MM.1S (cell line): Measurements from ENCODE around the gene CAVIN3.

Source experiments
- DNase-seq: peaks from one replicate; pipeline ENCODE4 v3.0.0-alpha.2; 2015
- H2AFZ ChIP-seq: fragments of 300-600 bp; sonication (generic); 2 replicates; pipeline ENCODE4 v1.6.0; 2016; ENCODE audit warnings: antibody characterized with exemption, low read length
- H3F3A ChIP-seq: fragments of 300-600 bp; sonication (generic); 2 replicates; pipeline ENCODE4 v1.6.1; 2016; ENCODE audit warnings: mild to moderate bottlenecking, antibody characterized with exemption, low read length, moderate library complexity, mixed read lengths; ENCODE audit not compliant: insufficient read depth
- H3K27ac ChIP-seq: fragments of 300-600 bp; sonication (generic); 2 replicates; pipeline ENCODE4 v1.5.1; 2016; ENCODE audit warnings: mild to moderate bottlenecking, low read length
- H3K27me3 ChIP-seq: fragments of 300-600 bp; sonication (generic); replicated peaks from 2 replicates; pipeline ENCODE4 v1.6.0; 2016; ENCODE audit warnings: low read length; ENCODE audit not compliant: insufficient read depth
- H3K36me3 ChIP-seq: fragments of 300-600 bp; sonication (generic); replicated peaks from 2 replicates; pipeline ENCODE4 v1.6.1; 2016; ENCODE audit warnings: mild to moderate bottlenecking, low read length, mixed read lengths; ENCODE audit not compliant: insufficient read depth
- H3K4me1 ChIP-seq: fragments of 300-600 bp; sonication (generic); 2 replicates; pipeline ENCODE4 v1.6.1; 2016; ENCODE audit warnings: low read length, mixed read lengths
- H3K4me2 ChIP-seq: fragments of 300-600 bp; sonication (generic); 2 replicates; pipeline ENCODE4 v1.6.0; 2016; ENCODE audit warnings: low read depth, low read length
- H3K4me3 ChIP-seq: fragments of 300-600 bp; sonication (generic); 2 replicates; pipeline ENCODE4 v1.5.1; 2016; ENCODE audit warnings: low read length, mixed read lengths
- H3K79me2 ChIP-seq: fragments of 300-600 bp; sonication (generic); 2 replicates; pipeline ENCODE4 v1.6.1; 2016; ENCODE audit warnings: mixed run types, low read length, mixed read lengths
- H3K9ac ChIP-seq: fragments of 300-600 bp; sonication (generic); 2 replicates; pipeline ENCODE4 v1.6.1; 2016; ENCODE audit warnings: low read length, mixed read lengths
- H3K9me2 ChIP-seq: fragments of 300-600 bp; sonication (generic); replicated peaks from 2 replicates; pipeline ENCODE4 v1.6.1; 2016; ENCODE audit warnings: mild to moderate bottlenecking, low read length, mixed read lengths; ENCODE audit not compliant: insufficient read depth
- H3K9me3 ChIP-seq: fragments of 300-600 bp; sonication (generic); replicated peaks from 2 replicates; pipeline ENCODE4 v1.6.1; 2016; ENCODE audit warnings: mild to moderate bottlenecking, low read length, mixed read lengths; ENCODE audit not compliant: insufficient read depth
- H4K20me1 ChIP-seq: fragments of 300-600 bp; sonication (generic); 2 replicates; pipeline ENCODE4 v1.6.1; 2016; ENCODE audit warnings: mild to moderate bottlenecking, low read length, moderate library complexity, mixed read lengths; ENCODE audit not compliant: insufficient read depth
- EZH2 ChIP-seq: fragments of 300-600 bp; sonication (generic); optimal IDR thresholded peaks from 2 replicates; pipeline ENCODE3; 2017; ENCODE audit warnings: low read depth, mild to moderate bottlenecking, antibody characterized with exemption, low read length, mixed read lengths
- EZH2phosphoT487 ChIP-seq: fragments of 300-600 bp; sonication (generic); IDR thresholded peaks from 2 replicates; pipeline ENCODE4 v1.6.1; 2018; ENCODE audit warnings: antibody characterized with exemption, low read length
- TF ChIP-seq, protein P1 (sequence below): fragments of 300-600 bp; sonication (generic); IDR thresholded peaks from 2 replicates; pipeline ENCODE4 v1.5.1; 2016; ENCODE audit warnings: antibody characterized with exemption, low read length, mixed read lengths

The CAVIN3 gene

DNA sequence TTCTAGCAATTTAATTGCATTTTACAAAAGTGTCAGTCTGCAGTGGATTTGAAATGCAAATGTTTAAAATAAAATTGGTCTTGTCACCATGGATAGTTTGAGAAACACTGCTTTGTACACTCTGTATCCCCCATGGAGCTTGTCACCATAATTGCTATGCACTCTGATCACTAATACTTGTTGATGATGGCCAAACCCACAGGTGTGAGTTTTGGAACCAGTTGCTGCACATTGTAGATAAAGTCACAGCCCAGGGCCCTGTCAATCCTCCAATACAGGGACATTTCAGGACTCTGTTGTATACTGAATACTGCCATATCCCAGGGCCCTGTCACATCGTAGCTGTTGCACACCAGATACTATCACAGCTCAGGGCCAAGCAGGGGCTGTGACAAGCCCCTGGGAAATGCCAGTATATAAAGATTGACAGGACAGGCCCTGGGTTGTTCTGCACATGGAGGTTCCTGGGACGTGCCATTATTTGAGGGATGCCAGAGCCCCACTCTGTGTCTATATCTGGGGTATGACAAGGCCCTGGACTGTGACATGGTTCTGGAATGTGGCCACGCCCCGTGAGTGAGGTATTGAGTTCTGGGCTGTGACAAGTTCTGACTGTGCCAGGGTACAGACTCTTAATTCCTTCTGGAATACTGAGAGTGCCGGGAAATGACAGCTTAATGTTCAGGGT is 42.0 kb upstream of the CAVIN3 start:
- Histone ChIP-seq H3K9me3 (no peaks in the 10 kb centered on the region), H3K36me3 (no peaks in the 10 kb centered on the region), H3F3A (no peaks in the 10 kb centered on the region), H3K79me2 (no peaks in the 10 kb centered on the region), H3K9me2 (no peaks in the 10 kb centered on the region), H3K9ac (no peak overlapping the region), H3K4me1 (no peaks in the 10 kb centered on the region), H3K4me2 (no peak overlapping the region), H4K20me1 (no peaks in the 10 kb centered on the region), H3K4me3 (no peak overlapping the region), H2AFZ (no peak overlapping the region), H3K27ac (no peak overlapping the region), H3K27me3 (no peaks in the 10 kb centered on the region)
- DNase-seq, result no peak
- TF ChIP-seq EZH2phosphoT487, result no peak
- TF ChIP-seq, protein P1, sequence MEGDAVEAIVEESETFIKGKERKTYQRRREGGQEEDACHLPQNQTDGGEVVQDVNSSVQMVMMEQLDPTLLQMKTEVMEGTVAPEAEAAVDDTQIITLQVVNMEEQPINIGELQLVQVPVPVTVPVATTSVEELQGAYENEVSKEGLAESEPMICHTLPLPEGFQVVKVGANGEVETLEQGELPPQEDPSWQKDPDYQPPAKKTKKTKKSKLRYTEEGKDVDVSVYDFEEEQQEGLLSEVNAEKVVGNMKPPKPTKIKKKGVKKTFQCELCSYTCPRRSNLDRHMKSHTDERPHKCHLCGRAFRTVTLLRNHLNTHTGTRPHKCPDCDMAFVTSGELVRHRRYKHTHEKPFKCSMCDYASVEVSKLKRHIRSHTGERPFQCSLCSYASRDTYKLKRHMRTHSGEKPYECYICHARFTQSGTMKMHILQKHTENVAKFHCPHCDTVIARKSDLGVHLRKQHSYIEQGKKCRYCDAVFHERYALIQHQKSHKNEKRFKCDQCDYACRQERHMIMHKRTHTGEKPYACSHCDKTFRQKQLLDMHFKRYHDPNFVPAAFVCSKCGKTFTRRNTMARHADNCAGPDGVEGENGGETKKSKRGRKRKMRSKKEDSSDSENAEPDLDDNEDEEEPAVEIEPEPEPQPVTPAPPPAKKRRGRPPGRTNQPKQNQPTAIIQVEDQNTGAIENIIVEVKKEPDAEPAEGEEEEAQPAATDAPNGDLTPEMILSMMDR, result no peak
- no peak for TF ChIP-seq EZH2

DNA sequence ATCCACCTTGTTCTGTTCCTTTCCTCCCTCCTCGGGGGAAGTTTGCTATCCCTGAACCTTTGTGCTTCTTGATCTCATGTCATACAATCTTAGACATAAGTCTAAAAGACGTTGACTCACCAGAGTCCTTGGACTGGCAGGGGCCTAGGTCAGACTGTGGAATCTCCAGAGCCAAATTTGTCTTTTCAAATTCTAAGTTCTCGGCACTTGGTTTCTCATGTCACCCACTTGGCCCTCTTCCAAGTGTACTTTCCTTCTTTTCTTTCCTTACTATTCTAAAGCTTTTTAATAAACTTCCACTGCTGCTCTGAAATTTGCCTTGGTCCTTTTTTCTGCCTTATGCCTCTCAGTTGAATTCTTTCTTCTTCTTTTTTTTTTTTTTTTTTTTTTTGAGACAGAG is 39.9 kb upstream of the CAVIN3 start:
- Histone ChIP-seq H4K20me1 (no peaks in the 10 kb centered on the region), H2AFZ (no peak overlapping the region), H3K9me3 (no peaks in the 10 kb centered on the region), H3K4me1 (no peaks in the 10 kb centered on the region), H3K9me2 (no peaks in the 10 kb centered on the region), H3K4me3 (no peak overlapping the region), H3K79me2 (no peaks in the 10 kb centered on the region), H3F3A (no peaks in the 10 kb centered on the region), H3K27me3 (no peaks in the 10 kb centered on the region), H3K4me2 (no peak overlapping the region), H3K36me3 (no peaks in the 10 kb centered on the region), H3K9ac (no peak overlapping the region), H3K27ac (no peak overlapping the region)
- no peak for DNase-seq
- TF ChIP-seq, protein P1, result no peak
- no peak for TF ChIP-seq EZH2phosphoT487
- no peak for TF ChIP-seq EZH2

DNA sequence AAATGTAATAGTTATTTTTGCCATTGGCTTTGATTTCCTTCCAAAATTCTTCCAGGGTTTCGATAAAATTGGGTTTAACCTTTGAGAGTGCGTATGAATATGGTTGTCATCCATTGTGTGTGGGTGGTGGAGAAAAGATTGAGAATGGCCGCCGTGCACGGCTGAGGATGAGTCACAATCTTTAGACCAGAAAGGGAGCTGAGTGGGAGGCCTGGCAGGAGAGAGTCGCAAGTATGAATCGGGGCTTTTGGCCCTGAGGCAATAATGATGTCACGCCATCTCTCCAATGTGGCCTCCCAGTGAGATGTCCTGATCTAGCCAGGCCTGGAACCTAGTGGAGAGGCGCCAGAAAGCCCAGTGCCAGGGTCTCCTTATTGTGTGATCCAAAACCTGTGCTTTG is 36.9 kb upstream of the CAVIN3 start:
- no peaks in the 10 kb centered on the region for H3K9me3 ChIP-seq
- no peaks in the 10 kb centered on the region for H3F3A ChIP-seq
- H2AFZ ChIP-seq, result no peak overlapping the region
- no peaks in the 10 kb centered on the region for H3K9me2 ChIP-seq
- H3K27me3 ChIP-seq, result no peaks in the 10 kb centered on the region
- no peak overlapping the region for H3K4me3 ChIP-seq
- no peaks in the 10 kb centered on the region for H4K20me1 ChIP-seq
- H3K4me1 ChIP-seq, result no peaks in the 10 kb centered on the region
- H3K36me3 ChIP-seq, result no peaks in the 10 kb centered on the region
- H3K9ac ChIP-seq, result no peak overlapping the region
- no peaks in the 10 kb centered on the region for H3K79me2 ChIP-seq
- no peak for DNase-seq
- H3K27ac ChIP-seq, result no peak overlapping the region
- no peak overlapping the region for H3K4me2 ChIP-seq
- TF ChIP-seq EZH2phosphoT487, result no peak
- TF ChIP-seq EZH2, result no peak
- TF ChIP-seq, protein P1, result no peak
